NCI-H2227 (cell line): Measurements from ENCODE around the gene CCDC15.

Source experiments
- DNase-seq: peaks from one replicate; lab custom pipeline; 2025; ENCODE audit not compliant: unreplicated experiment; lab: John Stamatoyannopoulos, UW

The CCDC15 gene, protein sequence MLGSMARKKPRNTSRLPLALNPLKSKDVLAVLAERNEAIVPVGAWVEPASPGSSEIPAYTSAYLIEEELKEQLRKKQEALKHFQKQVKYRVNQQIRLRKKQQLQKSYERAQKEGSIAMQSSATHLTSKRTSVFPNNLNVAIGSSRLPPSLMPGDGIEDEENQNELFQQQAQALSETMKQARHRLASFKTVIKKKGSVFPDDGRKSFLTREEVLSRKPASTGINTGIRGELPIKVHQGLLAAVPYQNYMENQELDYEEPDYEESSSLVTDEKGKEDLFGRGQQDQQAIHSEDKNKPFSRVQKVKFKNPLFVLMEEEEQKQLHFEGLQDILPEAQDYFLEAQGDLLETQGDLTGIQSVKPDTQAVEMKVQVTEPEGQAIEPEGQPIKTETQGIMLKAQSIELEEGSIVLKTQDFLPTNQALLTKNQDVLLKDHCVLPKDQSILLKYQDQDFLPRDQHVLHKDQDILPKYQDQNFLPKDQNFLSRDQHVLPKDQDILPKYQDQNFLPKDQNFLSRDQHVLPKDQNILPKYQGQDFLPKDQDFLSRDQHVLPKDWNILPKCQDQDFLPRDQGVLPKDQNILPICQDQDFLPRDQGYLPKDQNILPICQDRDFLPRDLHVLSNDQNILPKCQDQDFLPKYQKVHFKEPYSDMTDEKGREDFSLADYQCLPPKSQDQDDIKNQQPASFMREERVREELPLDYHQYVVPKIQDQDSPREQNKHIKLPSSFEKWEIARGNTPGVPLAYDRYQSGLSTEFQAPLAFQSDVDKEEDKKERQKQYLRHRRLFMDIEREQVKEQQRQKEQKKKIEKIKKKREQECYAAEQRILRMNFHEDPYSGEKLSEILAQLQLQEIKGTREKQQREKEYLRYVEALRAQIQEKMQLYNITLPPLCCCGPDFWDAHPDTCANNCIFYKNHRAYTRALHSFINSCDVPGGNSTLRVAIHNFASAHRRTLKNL

DNA sequence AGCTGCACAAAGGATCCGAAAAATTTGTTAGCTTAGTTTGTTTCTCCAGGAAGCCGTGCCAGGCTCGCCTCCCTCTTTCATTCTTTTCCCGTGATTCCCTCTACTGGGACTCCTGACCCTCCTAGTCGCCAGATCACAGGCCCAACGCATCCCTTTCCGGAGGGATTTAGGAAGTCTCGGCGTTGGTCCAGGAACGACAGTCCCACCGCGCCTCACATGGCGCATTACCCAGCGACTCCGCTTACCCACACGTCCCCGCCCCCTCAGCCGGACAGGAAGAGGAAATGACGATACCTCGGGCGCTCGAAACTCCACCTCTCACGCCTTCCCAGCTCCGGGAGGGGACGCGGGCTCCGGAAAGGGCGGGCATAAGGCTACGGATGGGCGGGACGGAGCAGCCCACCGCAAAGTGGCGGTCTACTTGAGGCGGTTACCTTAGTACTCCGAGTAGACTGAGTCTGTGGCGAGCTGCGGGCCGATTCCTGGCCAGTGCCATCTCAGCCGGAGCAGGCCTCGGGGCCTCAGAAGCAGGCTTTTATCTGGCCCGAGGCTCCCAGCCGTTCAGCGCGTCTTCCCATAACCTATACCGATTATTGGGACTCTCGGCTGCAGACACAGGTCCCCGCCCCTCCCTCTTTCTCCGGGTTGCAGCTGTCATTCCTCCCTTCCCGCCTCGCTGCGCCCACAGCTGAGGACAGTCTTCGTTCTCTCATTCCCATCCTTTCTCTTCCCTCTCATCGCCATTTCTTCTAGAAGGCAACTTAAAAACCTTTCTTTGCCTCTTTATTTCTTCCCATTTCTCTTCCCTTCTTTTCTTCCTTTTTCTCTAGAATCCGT lies at the start of gene CCDC15:
CCDC15 (plus strand) TSS at position 450 of the 837 bp plus-strand sequence. CDS start 531 bp downstream, outside the sequence.
- DNase-seq, result peak; percentile 97

DNA sequence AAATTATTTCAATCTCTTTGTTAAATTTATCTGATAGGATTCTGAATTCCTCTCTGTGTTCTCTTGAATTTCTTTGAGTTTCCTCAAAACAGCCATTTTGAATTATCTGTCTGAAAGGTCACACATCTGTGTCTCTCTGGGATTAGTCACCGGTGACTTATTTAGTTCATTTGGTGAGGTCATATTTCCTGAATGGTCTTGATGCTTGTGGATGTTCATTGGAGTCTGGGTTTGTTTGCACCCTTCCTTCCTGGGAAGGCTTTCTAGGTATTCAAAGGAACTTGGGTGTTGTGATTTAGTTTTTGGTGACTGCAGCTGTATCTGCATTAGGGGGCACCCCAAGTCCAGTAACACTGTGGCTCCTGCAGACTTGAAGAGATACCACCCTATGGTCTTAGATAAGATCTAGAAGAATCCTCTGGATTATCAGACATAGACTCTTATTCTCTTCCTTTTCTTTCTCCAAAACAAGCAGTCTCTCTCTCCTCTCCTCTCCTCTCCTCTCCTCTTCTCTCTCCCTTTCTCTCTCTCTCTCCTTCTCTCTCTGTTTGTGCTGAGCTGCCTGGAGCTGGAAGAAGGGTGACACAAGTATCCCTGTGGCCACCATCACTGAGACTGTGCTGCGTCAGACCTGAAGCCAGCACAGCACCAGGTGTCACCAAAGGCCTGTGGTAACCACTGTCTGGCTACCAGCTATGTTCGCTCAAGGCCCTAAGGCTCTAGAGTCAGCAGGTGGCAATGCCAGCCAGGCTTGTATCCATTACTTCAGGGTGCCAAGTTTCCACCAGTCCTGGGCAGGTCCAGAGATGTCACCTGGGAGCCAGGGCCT lies 38.2 kb upstream of the CCDC15 start:
- DNase-seq, result no peak

DNA sequence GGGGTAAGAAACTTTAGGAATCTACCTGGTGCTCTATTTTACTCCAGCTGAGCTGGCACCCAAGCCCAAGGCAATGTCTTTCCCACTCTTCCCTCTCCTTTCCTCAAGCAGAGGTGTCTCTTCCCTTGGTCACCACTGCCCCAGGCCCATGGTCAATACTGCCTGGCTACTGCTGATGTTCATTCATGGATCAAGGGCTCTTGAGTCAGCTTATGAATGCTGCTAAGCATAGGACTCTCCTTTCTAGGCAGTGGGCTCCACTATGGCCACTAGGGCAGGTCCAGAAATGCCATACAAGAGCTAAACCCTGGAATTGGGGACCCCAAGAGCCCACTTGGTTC lies 37.7 kb upstream of the CCDC15 start:
- no peak for DNase-seq

DNA sequence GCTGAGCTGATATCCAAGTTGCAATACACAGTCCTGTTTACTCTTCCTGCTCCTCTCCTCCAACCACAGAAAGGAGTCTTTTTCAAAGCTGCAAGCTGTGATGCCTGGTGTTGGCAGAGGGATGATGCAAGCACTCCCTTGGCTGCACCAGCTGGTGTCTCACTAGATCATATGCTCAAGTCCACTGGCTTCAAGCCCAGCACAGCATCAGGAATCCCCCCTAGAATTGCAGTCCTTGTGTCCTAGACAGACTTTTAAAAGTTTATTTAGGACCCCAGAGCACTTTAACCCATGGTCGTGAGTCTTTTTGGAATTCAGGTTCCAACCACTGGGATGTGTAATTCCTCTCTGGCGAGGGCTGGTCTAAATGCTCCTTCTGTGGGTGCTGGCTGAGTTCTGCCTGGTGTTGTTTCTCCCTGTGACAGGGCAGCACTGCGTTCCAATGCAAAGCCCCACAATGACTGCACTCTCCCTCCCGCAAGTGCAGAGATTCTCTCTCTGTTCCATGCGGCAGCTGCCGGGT lies 36.8 kb upstream of the CCDC15 start:
- DNase-seq, result no peak

DNA sequence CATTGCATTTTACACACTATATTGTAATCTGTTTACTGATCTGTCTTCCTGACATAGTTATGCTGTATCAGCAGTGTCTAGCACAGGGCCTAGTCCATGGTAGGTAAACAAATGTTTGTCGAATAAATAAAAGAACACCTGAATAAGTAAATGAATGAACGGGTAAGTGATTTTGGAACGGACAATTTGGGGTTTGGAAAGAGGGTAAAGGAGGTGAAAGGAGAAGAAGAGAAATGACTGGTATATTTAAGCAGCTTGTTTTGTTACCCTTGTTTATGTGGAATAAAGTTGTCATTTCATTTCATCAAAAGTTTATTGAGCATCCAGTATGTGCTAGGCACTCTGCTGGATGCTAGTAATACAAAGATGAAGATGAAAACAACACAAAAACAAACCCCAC lies 35.1 kb upstream of the CCDC15 start, which contains the start of gene HEPN1:
HEPN1 (plus strand) TSS at position 301 of the 400 bp plus-strand sequence.
- no peak for DNase-seq

DNA sequence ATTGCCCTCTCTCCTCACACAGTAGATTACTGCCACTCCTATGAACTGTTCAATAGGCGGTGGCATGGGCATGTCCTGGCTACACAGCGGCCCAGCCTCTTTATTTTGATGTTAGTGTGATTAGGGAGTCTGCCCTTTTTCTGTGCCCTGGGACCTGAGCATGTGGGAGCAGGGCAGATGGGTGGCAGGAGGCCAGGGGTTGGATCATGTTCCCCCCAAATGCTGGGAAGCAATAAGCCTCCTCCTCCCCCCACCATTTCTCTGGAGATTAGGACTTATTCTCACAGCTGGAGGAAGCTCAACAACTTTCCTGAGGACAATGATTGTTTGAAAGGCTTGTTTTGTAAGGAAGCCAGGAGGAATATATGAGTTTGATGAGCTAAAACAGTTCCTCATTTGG lies 34.1 kb upstream of the CCDC15 start:
- no peak for DNase-seq

DNA sequence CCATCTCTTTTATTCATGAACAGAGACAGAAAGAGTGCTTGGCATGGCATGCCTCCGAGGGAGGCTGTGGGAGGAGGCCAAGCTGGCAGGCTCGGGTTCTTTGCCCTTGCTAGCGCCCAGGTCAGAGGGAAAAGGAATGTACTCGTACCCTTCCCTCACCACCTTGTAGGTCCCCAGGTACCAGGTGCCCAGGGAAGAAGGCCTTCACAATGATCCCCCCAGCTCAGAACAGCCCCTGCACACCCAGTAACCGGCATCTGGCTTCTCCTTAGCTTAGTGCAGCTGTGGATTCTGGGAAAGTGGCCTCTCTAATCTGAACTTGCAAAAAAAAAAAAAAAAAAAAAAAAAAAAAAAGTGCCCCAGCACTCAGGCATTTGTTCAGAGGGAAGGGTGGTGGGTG lies 33.6 kb upstream of the CCDC15 start:
- no peak for DNase-seq

DNA sequence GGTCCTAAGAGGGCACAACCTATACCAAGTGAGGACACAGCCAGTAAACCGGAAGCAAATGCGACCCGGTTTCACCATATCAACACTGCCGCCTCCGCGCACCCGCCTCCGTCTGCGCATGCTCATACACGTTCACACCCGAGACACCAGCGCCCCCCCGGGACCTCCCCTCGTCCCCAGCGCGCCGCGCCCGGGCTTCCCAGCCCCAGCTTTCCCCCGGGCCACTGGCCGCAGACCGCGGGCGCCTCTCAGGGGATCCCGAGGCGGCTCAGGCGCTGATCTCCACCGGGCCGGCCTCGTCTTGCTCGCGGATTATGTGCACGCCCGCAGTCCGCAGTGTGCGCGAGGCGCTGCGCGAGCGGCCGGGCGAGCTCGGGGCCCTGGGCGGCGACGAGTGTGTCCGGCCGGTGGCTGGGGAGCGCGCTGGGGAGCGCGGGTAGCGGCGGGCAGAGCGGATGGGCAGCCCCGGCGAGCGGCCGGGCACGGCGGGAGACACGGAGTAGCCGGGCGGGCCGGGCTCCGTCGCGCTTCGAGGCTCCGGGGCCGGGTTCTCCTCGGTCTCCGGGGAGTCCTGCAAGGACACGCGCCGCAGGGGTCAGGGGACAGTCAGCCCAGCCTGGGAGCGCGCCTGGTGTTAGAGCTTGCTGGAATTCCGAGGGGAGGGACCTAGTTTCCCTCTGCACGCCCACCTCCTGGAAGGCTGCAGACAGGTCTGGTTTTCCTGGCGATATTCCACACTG lies 33.0 kb upstream of the CCDC15 start:
- peak; percentile 87 for DNase-seq

DNA sequence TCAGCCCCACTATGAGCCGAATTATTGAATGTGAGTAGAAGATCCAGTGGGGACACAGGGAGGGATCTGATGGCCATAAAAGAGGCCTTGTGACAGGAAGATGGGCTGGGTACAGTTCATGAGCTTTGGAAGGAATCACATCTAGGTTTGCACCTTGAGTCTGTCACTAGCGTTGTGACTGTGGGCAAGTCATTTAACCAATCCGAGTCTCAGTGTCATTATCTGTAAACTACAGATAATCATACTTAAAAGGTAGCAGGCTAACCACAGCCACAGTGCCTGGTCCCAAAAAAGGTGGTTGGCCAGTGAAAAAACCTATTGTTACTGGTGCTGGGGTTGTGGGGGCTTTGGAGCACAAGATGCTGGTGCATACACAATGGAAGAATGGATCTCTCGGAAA lies 31.2 kb upstream of the CCDC15 start:
- no peak for DNase-seq

DNA sequence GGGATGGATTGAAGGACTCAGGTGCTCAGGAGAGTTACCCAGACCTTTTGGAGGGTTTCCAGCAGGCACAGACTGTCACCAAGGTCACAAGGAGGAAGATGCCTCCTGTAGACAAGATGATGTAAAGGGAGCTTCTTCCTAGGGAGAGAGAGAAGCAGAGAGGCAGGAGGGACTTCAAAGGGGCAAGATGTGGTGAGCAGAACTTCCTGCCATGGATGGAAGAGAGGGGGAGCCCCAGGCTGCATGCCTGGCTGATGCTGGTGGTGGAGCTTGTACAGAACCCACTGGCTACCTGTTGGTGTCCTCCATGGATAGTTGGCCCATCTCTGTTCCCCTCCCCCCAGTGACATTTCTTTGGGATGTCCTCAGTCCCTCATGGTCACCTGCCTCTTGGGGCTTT lies 30.7 kb upstream of the CCDC15 start:
- no peak for DNase-seq

DNA sequence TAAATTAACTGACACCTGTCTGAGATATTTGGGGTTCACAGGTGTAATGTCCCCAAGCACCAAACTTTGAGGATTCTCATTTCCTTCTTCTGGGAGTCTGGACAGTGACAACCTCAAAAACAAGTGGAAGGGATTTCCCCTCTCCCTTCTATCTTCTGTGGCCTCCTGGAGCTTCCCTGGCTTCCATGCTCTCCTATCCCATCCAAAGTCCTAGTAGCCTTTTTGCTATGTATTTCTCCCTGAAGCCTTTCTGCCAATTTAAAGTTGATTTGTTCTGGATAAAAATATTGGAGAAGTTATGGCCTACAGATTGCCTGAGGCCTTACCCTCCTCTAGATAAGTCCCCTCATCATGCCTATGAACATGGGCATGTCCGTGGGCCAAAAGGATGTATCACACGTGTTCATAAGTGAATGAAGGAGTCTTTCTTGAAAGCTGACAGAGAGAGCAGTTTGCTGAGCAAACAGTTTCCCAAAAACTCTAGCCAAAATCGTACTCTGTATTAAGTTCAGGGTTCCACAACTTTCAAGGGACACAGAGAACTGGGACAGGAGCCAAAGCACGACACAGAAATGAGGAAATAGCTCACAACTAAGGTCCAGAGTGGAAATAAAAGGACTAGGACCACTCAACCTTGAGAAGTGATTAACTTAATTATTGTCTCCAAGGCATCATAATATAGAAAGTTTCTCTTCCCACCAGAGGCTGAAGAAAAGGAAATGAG lies 24.9 kb upstream of the CCDC15 start:
- DNase-seq, result no peak

DNA sequence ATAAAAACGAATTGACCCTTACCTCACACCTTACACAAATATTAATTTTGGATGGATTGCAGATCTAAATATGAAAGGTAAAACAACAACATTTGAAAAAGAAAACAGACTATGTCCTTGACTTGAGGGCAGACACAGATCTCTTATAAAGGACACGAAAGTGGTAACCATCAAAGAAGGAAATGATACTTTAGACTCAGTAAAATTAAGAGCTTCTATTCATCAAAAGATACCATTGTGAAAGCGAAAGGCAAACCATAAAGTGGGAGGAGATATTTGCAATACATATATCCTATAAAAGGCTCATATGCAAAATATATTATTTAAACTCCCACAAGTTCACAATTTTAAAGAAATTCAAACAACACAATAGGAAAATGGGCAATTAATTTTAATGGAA lies 23.2 kb upstream of the CCDC15 start:
- no peak for DNase-seq

DNA sequence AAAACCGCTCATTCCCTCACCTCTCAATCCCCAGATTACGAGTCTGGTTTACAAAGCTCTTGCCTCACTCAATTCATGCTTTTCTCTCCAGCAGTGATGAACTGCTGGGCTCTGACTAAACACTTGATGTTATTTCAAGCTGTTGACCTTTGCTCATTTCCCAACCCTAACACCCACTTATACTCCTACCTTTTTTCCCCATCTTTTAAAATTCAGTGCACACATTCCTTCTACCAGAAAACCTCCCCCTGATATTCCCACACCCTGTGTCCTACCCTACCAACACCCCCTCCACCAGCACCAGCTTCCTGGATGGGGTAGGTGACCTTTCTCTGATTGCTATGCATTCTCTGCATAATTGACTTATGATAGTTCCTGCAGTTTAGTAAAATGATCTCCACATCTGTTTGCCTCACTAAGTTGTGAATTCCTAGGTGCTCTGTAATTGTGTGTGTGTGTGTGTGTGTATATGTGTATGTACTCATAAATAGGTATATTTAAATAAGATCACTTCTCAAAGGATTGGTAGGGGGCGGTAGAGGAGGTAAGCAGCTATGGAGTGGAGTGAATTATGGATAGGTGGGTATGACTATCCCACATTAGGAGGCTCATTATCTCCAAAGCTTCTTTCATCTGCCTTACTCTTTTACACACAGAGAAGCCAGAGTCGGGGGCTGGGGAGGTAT lies 19.0 kb upstream of the CCDC15 start:
- DNase-seq, result peak; percentile 2

DNA sequence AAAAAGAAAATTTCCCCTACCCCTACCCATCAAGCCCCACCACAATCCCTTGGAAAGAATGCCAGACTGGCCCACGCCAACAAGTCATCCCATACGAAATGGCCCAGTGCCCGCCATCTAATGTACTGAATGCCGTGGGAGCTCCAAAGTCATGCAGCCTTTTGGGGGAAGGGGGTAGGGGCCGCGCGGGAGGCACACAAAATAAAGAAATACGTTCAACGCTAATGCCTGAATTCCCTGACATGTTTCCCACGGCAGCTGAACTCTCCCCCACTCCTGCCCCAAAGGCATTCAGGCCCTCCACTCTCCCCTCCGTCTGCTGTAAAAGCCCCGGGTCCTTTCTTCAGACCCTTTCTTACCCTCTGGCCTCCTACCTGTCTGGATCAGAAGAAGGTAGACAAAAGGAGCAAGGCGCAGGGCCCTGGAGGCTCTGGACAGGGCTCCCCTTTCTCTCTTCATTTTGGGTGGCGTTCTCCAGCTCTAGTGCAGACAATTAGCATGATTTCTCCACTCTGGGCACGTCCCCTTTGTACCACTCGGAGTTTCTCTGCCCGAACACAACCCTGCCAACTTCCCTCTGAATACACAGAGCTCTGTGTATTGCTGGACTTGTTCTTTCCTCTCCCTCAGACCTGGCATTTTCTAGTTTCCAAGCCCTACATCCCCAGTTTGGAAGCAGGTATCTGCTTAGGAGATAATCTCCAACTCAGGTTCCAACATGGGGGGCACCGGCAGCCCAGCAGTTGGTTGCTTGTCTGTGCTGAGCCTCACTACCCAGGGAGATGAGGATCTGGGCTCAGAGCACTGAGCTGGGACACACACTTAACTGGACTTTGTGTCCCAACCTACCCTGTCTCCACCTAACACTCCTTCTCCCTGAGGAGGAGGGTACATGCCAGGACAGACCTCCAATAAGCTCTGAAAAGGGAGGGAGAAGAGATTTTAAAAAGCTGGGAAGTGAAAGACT lies 18.2 kb upstream of the CCDC15 start, which contains the start of gene HEPACAM:
HEPACAM (minus strand) TSS at position 500 of the 967 bp plus-strand sequence; CDS start at position 459, 41 bp downstream.
- DNase-seq, result no peak

DNA sequence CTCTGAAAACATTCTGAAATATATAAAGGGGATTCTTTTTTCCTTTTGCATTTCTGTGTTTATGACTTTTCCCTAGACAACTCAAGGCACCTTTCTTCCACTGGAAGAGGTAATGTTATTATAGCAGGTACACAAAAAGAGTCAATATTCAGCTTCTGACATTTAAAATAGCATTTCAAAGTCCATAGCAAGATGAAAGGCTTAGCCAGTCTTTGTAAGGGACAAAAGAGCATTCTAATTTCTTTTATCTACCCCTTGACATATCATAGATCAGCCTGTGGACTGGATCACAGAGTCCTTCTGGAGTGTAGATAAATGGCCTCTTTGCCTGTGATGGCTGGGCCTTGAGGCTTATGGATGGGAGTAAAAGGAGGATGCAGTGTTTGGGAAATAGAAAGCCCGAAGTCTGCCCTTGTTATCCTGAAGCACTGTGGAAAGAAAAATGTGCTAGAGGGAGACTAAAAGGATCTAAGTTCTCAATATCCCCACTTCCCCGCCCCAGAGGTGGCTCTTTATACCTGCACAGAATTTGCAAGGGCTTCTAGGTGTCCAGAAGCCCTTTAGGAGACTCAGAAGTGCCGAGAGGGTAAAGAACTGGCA lies 16.6 kb upstream of the CCDC15 start:
- DNase-seq, result no peak

DNA sequence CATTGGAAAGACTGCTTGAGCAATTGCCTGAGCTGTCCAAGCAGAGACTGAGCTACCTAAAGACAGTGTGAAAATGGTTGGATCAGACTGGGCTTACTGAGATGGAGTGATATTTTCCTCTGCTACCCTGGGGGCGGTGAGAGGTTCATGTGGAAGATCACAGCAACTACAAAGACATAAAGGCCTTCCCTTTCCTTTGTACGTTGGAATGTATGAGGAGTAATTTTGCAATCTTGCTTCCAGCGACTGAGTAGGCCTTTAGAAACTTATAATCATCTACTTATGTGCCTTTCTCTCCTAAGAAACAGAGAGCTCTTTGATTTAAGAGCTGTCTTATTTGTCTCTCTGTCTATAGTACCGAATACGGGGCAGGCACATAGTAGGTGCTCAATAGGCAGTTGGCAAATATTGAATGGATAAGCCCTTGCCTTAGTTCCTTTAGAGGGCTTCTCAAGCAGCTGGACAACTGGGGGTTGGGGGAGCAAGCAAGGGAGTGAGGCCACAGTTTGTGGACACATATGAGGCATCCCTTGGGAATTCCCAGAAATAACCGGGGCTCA lies 15.7 kb upstream of the CCDC15 start:
- DNase-seq, result no peak
